GM20000 (cell line): ENCODE measurements around the gene SATL1.

Experiments
- DNase-seq: peaks from one replicate; pipeline ENCODE4 v3.0.0; 2012; ENCODE audit warnings: low spot score
- CTCF ChIP-seq: IDR thresholded peaks from 2 replicates; pipeline ENCODE4 v1.5.1; 2012; ENCODE audit warnings: mild to moderate bottlenecking, control low read depth; ENCODE audit errors: extremely low read depth, missing control alignments

The SATL1 gene

GRCh38 chrX:85215946-85216345 lies 27.6 kb downstream of the SATL1 start:
- DNase-seq = no peak
- TF ChIP-seq CTCF = no peak

- TF ChIP-seq CTCF = no peak
- no peak for DNase-seq
Measured at GRCh38 chrX:85213792-85214530, 29.6 kb downstream of the SATL1 start.

GRCh38 chrX:85203461-85203970 lies 40.1 kb downstream of the SATL1 start:
- no peak for DNase-seq
- TF ChIP-seq CTCF = no peak

GRCh38 chrX:85196319-85196718 lies 47.3 kb downstream of the SATL1 start:
- no peak for TF ChIP-seq CTCF
- DNase-seq = no peak

GRCh38 chrX:85159644-85160043 lies 83.9 kb downstream of the SATL1 start:
- TF ChIP-seq CTCF = no peak
- DNase-seq = no peak

- TF ChIP-seq CTCF = no peak
- no peak for DNase-seq
Measured at GRCh38 chrX:85140964-85141363, 102.6 kb downstream of the SATL1 start.

- no peak for DNase-seq
- no peak for TF ChIP-seq CTCF
Measured at GRCh38 chrX:85139422-85139821, 104.2 kb downstream of the SATL1 start.
